GM18520 (cell line): ENCODE data around the gene SNX27.
A peak's percentile ranks its signal among the peaks of the same experiment; 100 is the strongest.

Experiments used
- ATAC-seq: cut with Tn5 transposase; IDR thresholded peaks from one replicate; pipeline ENCODE4 v1.9.1; 2021; ENCODE audit not compliant: unreplicated experiment

SNX27 gene

GRCh38 chr1:151611832-151612500 is at the start of gene SNX27:
Gene SNX27, plus strand, starts transcription at chr1:151612050. Its CDS starts 152 bp downstream, at chr1:151612202.
- ATAC-seq: peak; percentile 81

GRCh38 chr1:151562661-151563060 is 49.2 kb upstream of the SNX27 start:
- ATAC-seq: no peak

- no peak for ATAC-seq
Observed at GRCh38 chr1:151563376-151563775, 48.5 kb upstream of the SNX27 start.

- ATAC-seq: no peak
Observed at GRCh38 chr1:151565502-151566189, 46.2 kb upstream of the SNX27 start.

GRCh38 chr1:151568626-151569088 is 43.2 kb upstream of the SNX27 start:
- ATAC-seq: no peak

- ATAC-seq: no peak
Observed at GRCh38 chr1:151570819-151571218, 41.0 kb upstream of the SNX27 start.

- no peak for ATAC-seq
Observed at GRCh38 chr1:151574575-151575529, 37.0 kb upstream of the SNX27 start.

GRCh38 chr1:151577173-151577572 is 34.7 kb upstream of the SNX27 start:
- ATAC-seq: no peak

GRCh38 chr1:151578941-151579340 is 32.9 kb upstream of the SNX27 start:
- ATAC-seq: no peak

GRCh38 chr1:151579436-151580225 is 32.2 kb upstream of the SNX27 start:
- no peak for ATAC-seq

- ATAC-seq: no peak
Observed at GRCh38 chr1:151581451-151581850, 30.4 kb upstream of the SNX27 start.

- no peak for ATAC-seq
Observed at GRCh38 chr1:151581921-151582320, 29.9 kb upstream of the SNX27 start.

- no peak for ATAC-seq
Observed at GRCh38 chr1:151583796-151584195, 28.1 kb upstream of the SNX27 start.

GRCh38 chr1:151584278-151584677 is 27.6 kb upstream of the SNX27 start:
- no peak for ATAC-seq

GRCh38 chr1:151584780-151585179 is 27.1 kb upstream of the SNX27 start:
- no peak for ATAC-seq

GRCh38 chr1:151585622-151586021 is 26.2 kb upstream of the SNX27 start:
- ATAC-seq: no peak

- ATAC-seq: no peak
Observed at GRCh38 chr1:151590961-151591360, 20.9 kb upstream of the SNX27 start.

- ATAC-seq: no peak
Observed at GRCh38 chr1:151593730-151594129, 18.1 kb upstream of the SNX27 start.

- ATAC-seq: no peak
Observed at GRCh38 chr1:151594143-151594625, 17.7 kb upstream of the SNX27 start.

GRCh38 chr1:151596166-151596953 is 15.5 kb upstream of the SNX27 start:
- ATAC-seq: no peak
